ENCODE results near the gene CARD14.
A peak's percentile ranks its signal among the peaks of the same experiment; 100 is the strongest.
"Not testable (repeated sequence)": the region's sequence is repeated elsewhere in the genome, so short reads cannot be mapped to it uniquely, and the experiment has no call there.

Gene CARD14

GRCh38 chr17:80253631-80254395 is 84.0 kb downstream of the CARD14 start:
- no peak for DNase-seq (ENCODE audit: low read depth)

DNA sequence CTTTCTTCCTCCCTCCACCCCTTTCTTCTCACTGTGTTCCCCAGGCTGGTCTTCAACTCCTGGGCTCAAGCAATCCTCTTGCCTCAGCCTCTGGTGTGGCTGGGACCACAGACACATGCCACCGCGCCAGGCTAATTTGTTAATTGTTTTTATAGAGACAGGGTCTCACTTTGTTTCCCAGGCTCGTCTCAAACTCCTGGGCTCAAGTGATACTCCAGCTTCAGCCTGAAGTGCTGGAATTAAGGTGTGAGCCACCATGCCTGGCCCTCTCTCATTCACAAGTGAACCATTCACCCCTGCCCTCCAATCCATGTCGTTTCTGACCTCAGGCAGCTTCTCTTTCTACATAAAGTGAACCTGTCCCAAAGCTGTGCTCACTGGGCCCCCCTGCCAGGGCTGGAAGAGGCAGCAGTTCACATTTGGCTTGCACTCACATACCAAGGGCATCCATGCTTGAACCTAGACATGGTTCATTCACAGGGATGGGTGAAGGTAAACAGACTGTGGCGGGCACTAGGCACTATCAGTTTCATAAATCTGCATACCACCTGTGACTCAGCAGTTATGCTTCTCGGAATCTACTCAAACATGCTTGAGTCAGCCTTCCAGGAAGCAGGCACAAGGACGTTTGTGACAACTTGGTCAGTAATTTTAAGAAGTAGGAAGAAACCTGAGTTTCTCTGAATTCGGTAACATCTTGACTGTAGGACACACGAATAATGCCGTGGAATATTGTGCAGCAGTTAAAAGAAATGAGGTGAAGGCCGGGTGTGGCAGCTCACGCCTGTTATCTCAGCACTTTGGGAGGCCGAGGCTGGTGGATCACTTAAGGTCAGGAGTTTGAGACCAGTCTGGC is 84.8 kb downstream of the CARD14 start:
- DNase-seq (ENCODE audit: low read depth), result peak; percentile 81

DNA sequence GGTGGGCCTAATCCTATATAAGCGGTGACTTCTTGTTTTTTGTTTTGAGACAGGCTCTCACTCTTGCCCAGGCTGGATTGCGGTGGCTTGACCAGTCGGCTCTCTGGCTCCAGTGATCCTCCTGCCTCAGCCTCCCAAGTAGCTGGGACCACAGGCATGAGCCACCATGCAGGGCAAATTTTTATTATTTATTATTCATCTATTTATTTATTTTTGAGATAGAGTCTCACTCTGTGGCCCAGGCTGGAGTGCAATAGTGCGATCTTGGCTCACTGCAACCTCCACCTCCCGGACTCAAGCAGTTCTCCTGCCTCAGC is 86.2 kb downstream of the CARD14 start:
- DNase-seq (ENCODE audit: low read depth), result no peak

GRCh38 chr17:80257716-80258213 is 87.9 kb downstream of the CARD14 start:
- no peak for DNase-seq (ENCODE audit: low read depth)

- DNase-seq (ENCODE audit: low read depth), result not testable (repeated sequence)
Measured at GRCh38 chr17:80258296-80258695, 88.5 kb downstream of the CARD14 start.

Measured in GM04503 (cell line).